Calu3 (cell line): ENCODE results near the gene C1orf52. TPM values are rescaled to one million over a fixed set of nuclear protein-coding genes. Genes with fewer than 3 reads are reported as not detected.

Experiments used
- BruUV-seq: library from RNA; stranded (reverse); fragments of 400-500 nt; replicated peaks from 2 replicates; lab custom pipeline; 2021; lab: Mats Ljungman, UMichigan
- CTCF ChIA-PET: fragments of 300-600 bp; sonication (Branson Sonifier 250); formaldehyde crosslinking; loops from one replicate; lab custom pipeline; 2022; ENCODE audit warnings: antibody characterized with exemption; lab: Charles Lee
- DNase-seq: peaks from one replicate; pipeline ENCODE4 v3.0.0; 2022
- H3K27ac Mint-ChIP-seq: one replicate; pipeline ENCODE4 v1.8.0; 2022; ENCODE audit warnings: mixed read lengths; ENCODE audit not compliant: unreplicated experiment
- H3K27me3 Mint-ChIP-seq: one replicate; pipeline ENCODE4 v1.8.0; 2022; ENCODE audit warnings: mixed read lengths; ENCODE audit not compliant: unreplicated experiment
- H3K36me3 Mint-ChIP-seq: one replicate; pipeline ENCODE4 v1.8.0; 2022; ENCODE audit warnings: mild to moderate bottlenecking, moderate library complexity, mixed read lengths; ENCODE audit not compliant: insufficient read depth, unreplicated experiment
- H3K4me1 Mint-ChIP-seq: one replicate; pipeline ENCODE4 v1.8.0; 2022; ENCODE audit warnings: mild to moderate bottlenecking, low read depth, mixed read lengths; ENCODE audit not compliant: unreplicated experiment
- H3K4me3 Mint-ChIP-seq: one replicate; pipeline ENCODE4 v1.8.0; 2022; ENCODE audit warnings: mild to moderate bottlenecking, low read depth, moderate library complexity, mixed read lengths; ENCODE audit not compliant: unreplicated experiment
- H3K9me3 Mint-ChIP-seq: one replicate; pipeline ENCODE4 v1.8.0; 2022; ENCODE audit warnings: low read depth, mixed read lengths; ENCODE audit not compliant: unreplicated experiment
- intact Hi-C: fragments of 100-400 bp; cut with micrococcal nuclease; formaldehyde crosslinking; loops from one replicate; pipeline ENCODE4 v1.10.0; 2022; ENCODE audit not compliant: unreplicated experiment
- total RNA-seq: library from RNA; stranded (reverse); gene quantifications from 2 replicates; pipeline ENCODE4 v1.2.3, GENCODE V29; 2022
- TF ChIP-seq, protein P1 (sequence below): fragments of 200-600 bp; IDR thresholded peaks from one replicate; pipeline ENCODE4 v1.8.0; 2022; ENCODE audit warnings: antibody characterized with exemption; ENCODE audit not compliant: unreplicated experiment

C1orf52 gene
- total RNA-seq, 1 experiment from 2014 or later = 29.7 TPM

DNA sequence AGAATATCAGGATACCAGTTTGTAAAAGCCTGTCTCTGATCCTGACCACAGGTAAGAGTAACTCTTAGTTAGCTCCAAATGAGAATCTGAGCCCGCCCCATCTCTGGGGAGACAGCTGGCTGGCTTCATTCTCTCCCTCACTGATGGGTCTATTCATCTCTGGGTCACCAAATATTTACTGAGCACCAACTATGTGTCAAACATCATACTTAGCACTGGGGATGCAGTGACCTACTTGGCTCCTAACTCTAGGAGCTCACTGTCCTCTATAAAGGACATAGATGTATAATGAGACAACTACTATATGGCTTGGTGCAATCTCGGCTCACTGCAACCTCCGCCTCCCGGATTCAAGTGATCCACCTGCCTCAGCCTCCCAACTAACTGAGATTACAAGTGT is 46.8 kb upstream of the C1orf52 start:
- intact Hi-C loops = loop anchor here (5.0 kb wide), 3 partner anchors 156 to 711 kb away; partner anchors contain the start of gene CCN1
- Mint-ChIP-seq H3K4me3 (no peak overlapping the region), H3K36me3 (peaks cover 6% of the 10 kb centered on the region), H3K9me3 (no peaks in the 10 kb centered on the region), H3K4me1 (peaks cover 49% of the 10 kb centered on the region), H3K27me3 (no peaks in the 10 kb centered on the region), H3K27ac (no peak overlapping the region)
- TF ChIP-seq, protein P1, sequence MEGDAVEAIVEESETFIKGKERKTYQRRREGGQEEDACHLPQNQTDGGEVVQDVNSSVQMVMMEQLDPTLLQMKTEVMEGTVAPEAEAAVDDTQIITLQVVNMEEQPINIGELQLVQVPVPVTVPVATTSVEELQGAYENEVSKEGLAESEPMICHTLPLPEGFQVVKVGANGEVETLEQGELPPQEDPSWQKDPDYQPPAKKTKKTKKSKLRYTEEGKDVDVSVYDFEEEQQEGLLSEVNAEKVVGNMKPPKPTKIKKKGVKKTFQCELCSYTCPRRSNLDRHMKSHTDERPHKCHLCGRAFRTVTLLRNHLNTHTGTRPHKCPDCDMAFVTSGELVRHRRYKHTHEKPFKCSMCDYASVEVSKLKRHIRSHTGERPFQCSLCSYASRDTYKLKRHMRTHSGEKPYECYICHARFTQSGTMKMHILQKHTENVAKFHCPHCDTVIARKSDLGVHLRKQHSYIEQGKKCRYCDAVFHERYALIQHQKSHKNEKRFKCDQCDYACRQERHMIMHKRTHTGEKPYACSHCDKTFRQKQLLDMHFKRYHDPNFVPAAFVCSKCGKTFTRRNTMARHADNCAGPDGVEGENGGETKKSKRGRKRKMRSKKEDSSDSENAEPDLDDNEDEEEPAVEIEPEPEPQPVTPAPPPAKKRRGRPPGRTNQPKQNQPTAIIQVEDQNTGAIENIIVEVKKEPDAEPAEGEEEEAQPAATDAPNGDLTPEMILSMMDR = no peak
- CTCF ChIA-PET = interaction anchor here (0.7 kb wide), 1 partner anchor 175 kb away, joined by 3 read pairs; no protein-coding TSS in a partner anchor
- BruUV-seq = no TSS peak
- DNase-seq = no peak

DNA sequence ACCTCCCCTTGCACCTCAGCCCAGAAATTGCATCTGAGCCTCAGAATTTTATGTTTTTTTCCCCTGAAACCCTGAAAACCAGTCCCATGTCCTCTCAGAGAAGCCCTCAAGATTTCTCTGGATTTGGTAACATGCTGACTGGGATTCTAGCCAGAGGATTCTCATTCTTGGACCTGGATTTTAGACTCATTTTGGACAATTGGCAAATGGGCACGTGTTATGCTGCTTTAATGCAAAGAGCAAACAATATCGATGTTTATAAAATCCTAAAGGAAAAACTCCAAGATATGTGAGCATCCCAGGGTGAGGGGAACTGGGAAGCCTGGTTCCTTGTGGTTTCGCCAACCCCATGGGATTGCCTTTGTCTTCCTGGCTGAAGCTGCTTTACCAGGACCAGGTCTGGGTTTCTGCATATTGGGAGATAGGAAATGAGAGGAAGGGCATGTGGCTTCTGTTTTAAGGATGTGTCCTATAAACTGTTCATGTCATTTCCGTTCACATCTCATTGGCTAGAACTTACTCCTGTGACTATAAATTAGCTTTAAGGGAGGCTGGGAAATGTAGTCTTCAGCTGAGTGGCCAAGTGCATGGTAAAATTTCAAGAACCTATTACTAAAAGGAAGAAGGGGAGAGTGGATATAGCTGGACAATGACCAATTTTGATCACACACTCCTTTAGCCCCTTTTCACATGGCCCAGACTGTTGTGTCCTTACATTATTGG is 44.1 kb upstream of the C1orf52 start:
- Mint-ChIP-seq H3K36me3 (peaks cover 6% of the 10 kb centered on the region), H3K27me3 (no peaks in the 10 kb centered on the region), H3K27ac (no peak overlapping the region), H3K4me1 (peaks cover 39% of the 10 kb centered on the region), H3K9me3 (no peaks in the 10 kb centered on the region), H3K4me3 (no peak overlapping the region)
- CTCF ChIA-PET = interaction anchor here (1.2 kb wide), 1 partner anchor 45 kb away, joined by 7 read pairs; no protein-coding TSS in a partner anchor
- intact Hi-C loops = no loop called here
- no peak for DNase-seq
- no TSS peak for BruUV-seq
- TF ChIP-seq, protein P1 = no peak

DNA sequence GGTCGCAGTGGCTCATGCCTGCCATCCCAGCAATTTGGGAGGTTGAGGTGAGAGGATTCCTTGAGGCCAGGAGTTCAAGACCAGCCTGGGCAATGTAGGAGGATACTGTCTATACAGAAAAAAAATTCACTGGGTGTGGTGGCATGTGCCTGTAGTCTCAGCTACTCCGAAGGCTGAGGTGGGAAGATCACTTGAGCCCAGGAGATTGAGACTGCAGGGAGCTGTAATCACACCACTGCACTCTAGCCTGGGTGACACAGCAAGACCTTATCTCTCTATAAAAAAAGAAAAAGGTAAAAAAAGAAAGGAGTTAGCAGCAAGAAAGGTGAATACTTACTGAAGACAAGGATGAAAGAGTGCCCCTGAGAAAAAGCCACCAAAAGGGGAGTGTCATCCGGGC is 40.7 kb upstream of the C1orf52 start:
- CTCF ChIA-PET = no interaction called here
- no peak overlapping the region for H3K4me3 Mint-ChIP-seq
- BruUV-seq = no TSS peak
- no peak for DNase-seq
- H3K36me3 Mint-ChIP-seq = peaks cover 13% of the 10 kb centered on the region
- no peak overlapping the region for H3K27ac Mint-ChIP-seq
- H3K4me1 Mint-ChIP-seq = peaks cover 56% of the 10 kb centered on the region
- no peaks in the 10 kb centered on the region for H3K9me3 Mint-ChIP-seq
- TF ChIP-seq, protein P1 = no peak
- no peaks in the 10 kb centered on the region for H3K27me3 Mint-ChIP-seq
- intact Hi-C loops = no loop called here

DNA sequence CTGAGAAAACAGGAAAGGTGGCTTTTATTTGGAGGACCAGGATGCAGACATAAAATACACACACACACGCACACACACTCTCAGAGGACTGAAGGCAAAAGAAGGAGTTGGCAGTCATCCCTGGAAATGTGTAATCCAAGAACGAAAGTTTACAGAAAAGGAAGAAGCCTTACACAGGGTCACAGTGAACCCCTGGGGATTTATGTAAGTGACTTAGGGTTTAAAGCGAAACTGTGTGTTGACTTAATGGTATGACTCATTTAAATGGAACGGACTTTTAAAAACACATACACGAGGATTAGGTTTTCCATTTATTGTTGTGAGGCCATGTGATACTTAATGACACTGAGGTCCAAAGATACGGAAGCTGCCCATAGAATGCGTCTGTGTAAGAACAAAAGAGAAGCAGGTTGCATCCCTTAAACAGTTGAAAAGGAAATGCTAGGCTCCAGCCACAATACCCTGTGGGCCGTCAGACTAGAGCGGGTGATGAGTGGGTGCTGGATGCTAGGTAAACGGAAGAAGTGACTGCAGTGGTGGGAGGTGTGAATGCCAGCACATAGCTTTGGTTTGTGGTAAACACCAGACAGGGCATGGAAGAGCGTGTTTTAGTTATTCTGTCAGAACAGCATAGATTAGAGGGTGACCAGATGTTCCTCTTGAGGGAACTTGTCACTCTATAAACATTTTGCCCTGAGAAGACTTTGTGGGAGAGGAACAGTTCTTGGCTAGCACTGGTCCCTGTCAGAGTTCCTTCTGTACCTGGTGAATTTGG is 38.6 kb upstream of the C1orf52 start:
- Mint-ChIP-seq H3K4me1 (peaks cover 71% of the 10 kb centered on the region), H3K36me3 (peaks cover 13% of the 10 kb centered on the region), H3K4me3 (peak overlapping the region; percentile 58), H3K27me3 (no peaks in the 10 kb centered on the region), H3K9me3 (no peaks in the 10 kb centered on the region), H3K27ac (peak overlapping the region; percentile 94)
- CTCF ChIA-PET = interaction anchor here (1.0 to 2.3 kb wide), 6 partner anchors 10 to 394 kb away, joined by 4 to 8 read pairs (median 4); partner anchors contain the start of genes BCL10, C1orf52 and CCN1
- BruUV-seq = no TSS peak
- TF ChIP-seq, protein P1 = no peak
- intact Hi-C loops = no loop called here
- DNase-seq = peak; percentile 79
